HG03045 (cell line): Measurements from ENCODE around the gene ZNF175.
"Not testable (repeated sequence)": the region's sequence is repeated elsewhere in the genome, so short reads cannot be mapped to it uniquely, and the experiment has no call there.

Experiments used
- ATAC-seq: cut with Tn5 transposase; IDR thresholded peaks from one replicate; pipeline ENCODE4 v1.9.1; 2021; ENCODE audit warnings: mild to moderate bottlenecking, moderate library complexity; ENCODE audit not compliant: unreplicated experiment

The ZNF175 gene

DNA sequence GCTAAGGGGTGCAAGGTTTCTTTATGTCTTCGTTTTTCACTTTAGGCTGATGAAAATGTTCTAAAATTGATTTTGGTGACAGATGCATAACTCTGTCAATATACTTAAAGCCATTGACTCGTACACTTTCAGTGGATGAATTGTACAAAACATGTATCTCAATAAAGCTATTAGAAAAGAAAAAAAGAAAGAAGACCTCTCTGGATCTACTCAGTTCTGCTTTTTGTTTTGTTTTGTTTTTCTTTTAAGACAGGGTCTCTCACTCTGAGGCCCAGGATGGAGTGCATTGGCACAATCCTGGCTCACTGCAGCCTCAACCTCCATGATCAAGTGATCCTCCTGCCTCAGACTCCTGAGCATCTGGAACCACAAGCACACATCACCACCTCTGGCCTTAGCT lies 55.6 kb downstream of the ZNF175 start:
- no peak for ATAC-seq

- no peak for ATAC-seq
Measured at GRCh38 chr19:51627491-51628138, 56.5 kb downstream of the ZNF175 start.

DNA sequence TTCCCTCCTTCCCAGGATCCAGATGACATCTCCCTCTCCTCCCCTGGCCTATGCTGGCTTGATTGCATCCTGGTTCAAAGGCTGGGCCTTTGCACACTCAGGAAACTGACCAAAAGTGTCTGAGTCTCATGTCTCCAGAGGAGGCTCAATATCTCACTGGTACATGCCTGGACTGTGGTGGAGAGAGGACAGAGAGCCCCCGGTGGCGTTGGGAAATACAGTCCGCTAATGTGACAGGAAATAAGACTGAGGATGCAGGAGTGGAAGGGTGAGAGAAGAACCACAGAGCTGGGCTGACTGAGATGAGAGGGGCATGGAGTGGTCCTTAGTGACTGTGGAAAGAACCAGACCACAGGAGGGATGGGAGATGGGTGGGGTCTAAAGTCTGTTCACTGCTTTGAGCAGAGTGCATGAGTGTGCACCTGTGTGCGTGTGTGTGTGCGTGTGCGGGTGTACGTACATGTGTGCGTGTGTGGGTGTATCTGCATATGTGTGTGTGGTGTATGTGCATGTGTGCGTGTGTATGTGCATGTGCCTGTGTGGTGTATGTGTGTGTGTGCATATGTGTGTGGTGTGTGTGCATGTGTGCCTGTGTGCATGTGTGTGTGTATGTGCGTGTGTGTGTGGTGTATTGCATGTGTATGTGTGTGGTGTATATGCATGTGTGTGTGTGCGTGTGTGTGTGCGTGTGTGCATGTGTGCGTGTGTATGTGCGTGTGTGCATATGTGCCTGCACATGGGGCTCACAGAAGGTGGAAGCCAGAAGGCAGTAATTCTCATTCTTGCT lies 57.3 kb downstream of the ZNF175 start:
- no peak for ATAC-seq

- ATAC-seq, result not testable (repeated sequence)
Measured at GRCh38 chr19:51630315-51630714, 59.2 kb downstream of the ZNF175 start, which contains the start of gene SIGLEC5. Gene SIGLEC5 (minus strand): TSS chr19:51630401. CDS start chr19:51630335, 66 bp downstream.

GRCh38 chr19:51632126-51632525 lies 61.0 kb downstream of the ZNF175 start:
- ATAC-seq, result no peak

DNA sequence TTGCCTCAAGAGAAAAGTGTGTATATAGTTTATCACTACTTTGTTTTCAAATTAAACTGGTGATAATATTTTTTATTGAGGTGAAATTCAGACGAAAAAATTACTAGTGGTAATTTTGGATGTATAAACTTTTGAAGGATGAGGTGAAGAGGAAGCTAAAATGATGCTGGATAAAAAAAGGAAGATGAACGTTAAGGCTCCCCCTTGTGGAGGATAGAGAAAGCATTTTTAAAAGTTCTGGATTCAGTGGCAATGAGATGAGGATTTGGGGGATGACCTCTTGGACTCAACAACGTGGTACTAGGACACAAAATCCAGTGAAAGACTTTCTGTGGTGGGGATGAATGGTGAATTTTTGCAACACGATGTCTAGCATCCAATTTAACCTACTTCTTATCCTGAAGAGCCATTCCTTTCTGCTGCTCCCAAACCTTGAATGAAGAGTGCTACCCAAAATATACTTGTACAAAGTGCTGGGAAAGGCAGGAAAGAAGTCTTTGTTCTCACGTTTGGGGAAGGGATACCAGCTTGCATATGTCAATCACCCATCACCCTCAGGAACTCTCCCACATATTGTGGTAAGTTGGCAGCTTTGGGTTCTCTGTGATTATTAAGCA lies 66.4 kb downstream of the ZNF175 start:
- ATAC-seq, result no peak

GRCh38 chr19:51639916-51640315 lies 68.8 kb downstream of the ZNF175 start:
- no peak for ATAC-seq

DNA sequence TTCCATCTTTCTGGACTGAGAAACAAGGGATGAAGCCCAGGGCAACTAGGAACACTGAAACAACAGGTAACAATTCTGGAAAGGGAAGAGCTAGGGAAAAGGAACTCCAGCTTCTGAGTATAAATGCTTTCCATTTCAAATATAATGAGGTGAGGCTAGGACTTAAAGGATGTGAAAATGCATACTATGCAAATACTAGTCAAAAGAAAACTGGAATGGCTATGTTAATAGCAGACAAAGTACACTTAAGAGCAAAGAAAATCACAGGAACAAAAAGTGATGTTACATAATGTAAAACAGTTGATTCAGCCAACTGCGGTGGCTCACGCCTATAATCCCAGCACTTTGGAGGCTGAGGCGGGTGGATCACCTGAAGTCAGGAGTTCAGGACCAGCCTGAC lies 69.3 kb downstream of the ZNF175 start:
- no peak for ATAC-seq

GRCh38 chr19:51641648-51642047 lies 70.6 kb downstream of the ZNF175 start:
- ATAC-seq, result no peak
